Suprapubic skin (tissue), 3 donors: Measurements from ENCODE around the gene ATP6V0A4.

Experiments
- EP300 ChIP-seq: sonication (generic); formaldehyde crosslinking; IDR thresholded peaks from one replicate; pipeline ENCODE4 v1.6.1; 2017; ENCODE audit warnings: antibody characterized with exemption
- TF ChIP-seq, protein P1 (sequence below), 2 donors: fragments of 200-600 bp in 1 of 2; fragments of 450-650 bp in 1 of 2; sonication (generic) in 1 of 2; IDR thresholded peaks; one replicate each; pipeline ENCODE4 v1.5.1; 2016 to 2019; ENCODE audit warnings: antibody characterized with exemption in 2 of 2, mild to moderate bottlenecking in 1 of 2, moderate library complexity in 1 of 2

DNA sequence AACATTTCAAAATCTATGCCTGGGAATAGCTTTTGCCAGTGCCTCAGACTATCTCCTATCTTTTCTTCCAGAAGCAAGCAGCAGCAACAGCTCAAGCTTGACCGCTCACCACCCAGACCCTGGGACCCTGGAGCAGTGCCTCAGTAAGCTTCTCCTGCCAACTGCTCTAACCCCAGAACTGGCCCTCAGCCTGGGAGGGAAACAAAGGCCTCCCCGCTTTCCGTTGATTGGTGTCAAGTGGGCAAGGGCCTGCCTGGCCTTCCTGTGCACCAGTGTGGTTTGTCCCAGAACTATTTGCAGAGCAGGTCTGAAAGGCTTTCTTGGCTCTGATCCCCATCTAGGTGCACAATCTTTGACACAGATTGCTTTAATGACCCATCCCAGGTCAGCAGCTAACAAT, 3.3 kb upstream of the ATP6V0A4 start:
- TF ChIP-seq, protein P1, sequence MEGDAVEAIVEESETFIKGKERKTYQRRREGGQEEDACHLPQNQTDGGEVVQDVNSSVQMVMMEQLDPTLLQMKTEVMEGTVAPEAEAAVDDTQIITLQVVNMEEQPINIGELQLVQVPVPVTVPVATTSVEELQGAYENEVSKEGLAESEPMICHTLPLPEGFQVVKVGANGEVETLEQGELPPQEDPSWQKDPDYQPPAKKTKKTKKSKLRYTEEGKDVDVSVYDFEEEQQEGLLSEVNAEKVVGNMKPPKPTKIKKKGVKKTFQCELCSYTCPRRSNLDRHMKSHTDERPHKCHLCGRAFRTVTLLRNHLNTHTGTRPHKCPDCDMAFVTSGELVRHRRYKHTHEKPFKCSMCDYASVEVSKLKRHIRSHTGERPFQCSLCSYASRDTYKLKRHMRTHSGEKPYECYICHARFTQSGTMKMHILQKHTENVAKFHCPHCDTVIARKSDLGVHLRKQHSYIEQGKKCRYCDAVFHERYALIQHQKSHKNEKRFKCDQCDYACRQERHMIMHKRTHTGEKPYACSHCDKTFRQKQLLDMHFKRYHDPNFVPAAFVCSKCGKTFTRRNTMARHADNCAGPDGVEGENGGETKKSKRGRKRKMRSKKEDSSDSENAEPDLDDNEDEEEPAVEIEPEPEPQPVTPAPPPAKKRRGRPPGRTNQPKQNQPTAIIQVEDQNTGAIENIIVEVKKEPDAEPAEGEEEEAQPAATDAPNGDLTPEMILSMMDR (IDR thresholded peaks at IDR 0.05) = no peak
- no peak for TF ChIP-seq EP300
